Endothelial cell of umbilical vein (primary cell): ENCODE data around the gene CWC27.

ENCODE experiments used
- POLR2AphosphoS5 ChIP-seq: IDR thresholded peaks from 2 replicates; pipeline ENCODE4 v1.6.1; 2012; ENCODE audit warnings: low read depth, mild to moderate bottlenecking, control low read depth, low read length, moderate library complexity; ENCODE audit not compliant: insufficient read depth
- TF ChIP-seq, protein P1 (sequence below), 2 donors: IDR thresholded peaks; 1 replicate in 1 of 2; 2 replicates in 1 of 2; pipeline ENCODE4 v1.5.1; 2011; ENCODE audit warnings: low read length in 2 of 2, mild to moderate bottlenecking in 2 of 2, moderate library complexity in 2 of 2, control low read depth in 1 of 2, inconsistent platforms in 1 of 2, low read depth in 1 of 2; ENCODE audit not compliant: insufficient read depth in 1 of 2; ENCODE audit errors: extremely low read depth in 1 of 2

DNA sequence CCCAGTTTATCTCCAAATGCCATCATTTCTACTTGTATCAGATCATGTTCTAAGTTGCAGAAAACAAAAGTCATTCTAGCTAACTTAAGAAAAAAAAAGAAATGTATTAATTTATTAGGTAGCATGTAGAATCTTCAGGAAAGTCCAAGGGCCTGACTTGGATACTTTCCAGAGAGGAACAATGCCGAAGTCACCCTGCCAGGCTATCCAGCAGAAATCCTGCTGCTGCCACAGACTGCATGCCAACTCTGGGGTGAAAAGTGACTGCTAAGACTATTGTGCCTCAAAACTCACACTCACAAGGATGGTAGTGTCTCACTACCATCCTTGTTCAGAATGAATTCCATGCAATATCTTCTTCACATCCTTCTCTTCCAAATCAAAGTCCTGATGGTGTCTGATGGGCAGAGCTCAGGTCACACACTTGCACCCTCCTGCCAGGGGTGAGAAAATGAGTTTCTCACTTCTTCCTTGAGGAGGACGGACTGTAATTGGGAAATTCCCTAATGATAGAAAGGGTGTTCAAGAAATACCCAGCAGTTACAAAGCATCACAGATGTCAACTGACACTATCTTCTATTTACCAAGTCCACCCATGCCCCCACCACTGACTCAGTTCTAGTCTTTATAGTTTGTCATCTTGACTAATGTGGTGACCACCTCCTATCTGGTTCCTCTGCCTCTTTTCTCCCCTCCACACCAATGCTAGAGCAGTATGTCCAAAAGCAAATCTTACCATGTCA, 279.4 kb downstream of the CWC27 start:
- TF ChIP-seq POLR2AphosphoS5 = no peak
- TF ChIP-seq, protein P1, sequence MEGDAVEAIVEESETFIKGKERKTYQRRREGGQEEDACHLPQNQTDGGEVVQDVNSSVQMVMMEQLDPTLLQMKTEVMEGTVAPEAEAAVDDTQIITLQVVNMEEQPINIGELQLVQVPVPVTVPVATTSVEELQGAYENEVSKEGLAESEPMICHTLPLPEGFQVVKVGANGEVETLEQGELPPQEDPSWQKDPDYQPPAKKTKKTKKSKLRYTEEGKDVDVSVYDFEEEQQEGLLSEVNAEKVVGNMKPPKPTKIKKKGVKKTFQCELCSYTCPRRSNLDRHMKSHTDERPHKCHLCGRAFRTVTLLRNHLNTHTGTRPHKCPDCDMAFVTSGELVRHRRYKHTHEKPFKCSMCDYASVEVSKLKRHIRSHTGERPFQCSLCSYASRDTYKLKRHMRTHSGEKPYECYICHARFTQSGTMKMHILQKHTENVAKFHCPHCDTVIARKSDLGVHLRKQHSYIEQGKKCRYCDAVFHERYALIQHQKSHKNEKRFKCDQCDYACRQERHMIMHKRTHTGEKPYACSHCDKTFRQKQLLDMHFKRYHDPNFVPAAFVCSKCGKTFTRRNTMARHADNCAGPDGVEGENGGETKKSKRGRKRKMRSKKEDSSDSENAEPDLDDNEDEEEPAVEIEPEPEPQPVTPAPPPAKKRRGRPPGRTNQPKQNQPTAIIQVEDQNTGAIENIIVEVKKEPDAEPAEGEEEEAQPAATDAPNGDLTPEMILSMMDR (IDR thresholded peaks at IDR 0.05; ENCODE audit: extremely low read depth in 1 of 2, insufficient read depth in 1 of 2, low read depth in 1 of 2, low read length in 2 of 2) = no peak
